Astrocyte (in vitro differentiated cells and primary cell): ENCODE results near the gene RFTN1. TPM values are rescaled to one million over a fixed set of nuclear protein-coding genes. Genes with fewer than 3 reads are reported as not detected.

Experiments used
- DNase-seq: peaks from one replicate; pipeline ENCODE4 v3.0.0-alpha.2; 2010; ENCODE audit warnings: low read depth
- FAIRE-seq: peaks from 2 replicates; lab custom pipeline; 2011; peaks lifted over from hg19 to GRCh38; lab: Jason Lieb, UNC
- H2AFZ ChIP-seq: 2 replicates; pipeline ENCODE4 v1.6.0; 2012; ENCODE audit warnings: low read depth, low read length, inconsistent platforms
- H3K27ac ChIP-seq: 2 replicates; pipeline ENCODE4 v1.5.1; 2011; ENCODE audit warnings: low read depth, low read length, inconsistent platforms
- H3K27me3 ChIP-seq: 2 replicates; pipeline ENCODE4 v1.6.0; 2011; ENCODE audit warnings: low read length, inconsistent platforms; ENCODE audit not compliant: insufficient read depth
- H3K36me3 ChIP-seq: 2 replicates; pipeline ENCODE4 v1.5.1; 2011; ENCODE audit warnings: low read length, inconsistent platforms; ENCODE audit not compliant: insufficient read depth
- H3K4me1 ChIP-seq: 2 replicates; pipeline ENCODE4 v1.5.1; 2011; ENCODE audit warnings: low read length, inconsistent platforms; ENCODE audit not compliant: insufficient read depth
- H3K4me2 ChIP-seq: 2 replicates; pipeline ENCODE4 v1.6.0; 2012; ENCODE audit warnings: low read length, inconsistent platforms
- H3K4me3 ChIP-seq: 2 replicates; pipeline ENCODE4 v1.5.1; 2011; ENCODE audit warnings: low read depth, mild to moderate bottlenecking, low read length, inconsistent platforms; ENCODE audit not compliant: insufficient read depth
- H3K79me2 ChIP-seq: 2 replicates; pipeline ENCODE4 v1.6.0; 2012; ENCODE audit warnings: mild to moderate bottlenecking, low read length, inconsistent platforms; ENCODE audit not compliant: insufficient read depth
- H3K9ac ChIP-seq: 2 replicates; pipeline ENCODE4 v1.6.0; 2012; ENCODE audit warnings: mild to moderate bottlenecking, low read length, inconsistent platforms
- H3K9me3 ChIP-seq: 2 replicates; pipeline ENCODE4 v1.5.1; 2012; ENCODE audit warnings: low read depth, mild to moderate bottlenecking, low read length, inconsistent platforms; ENCODE audit not compliant: insufficient read depth
- H4K20me1 ChIP-seq: 2 replicates; pipeline ENCODE4 v1.6.0; 2012; ENCODE audit warnings: low read length, inconsistent platforms; ENCODE audit not compliant: insufficient read depth
- H3K27ac Mint-ChIP-seq: one replicate; pipeline ENCODE4 v1.8.0; 2021; ENCODE audit warnings: mild to moderate bottlenecking, mixed read lengths; ENCODE audit not compliant: unreplicated experiment
- H3K27me3 Mint-ChIP-seq: one replicate; pipeline ENCODE4 v1.8.0; 2021; ENCODE audit warnings: low read depth, mixed read lengths; ENCODE audit not compliant: unreplicated experiment
- H3K36me3 Mint-ChIP-seq: one replicate; pipeline ENCODE4 v1.8.0; 2021; ENCODE audit warnings: low read depth, mixed read lengths; ENCODE audit not compliant: unreplicated experiment
- H3K4me1 Mint-ChIP-seq: one replicate; pipeline ENCODE4 v1.8.0; 2021; ENCODE audit warnings: low read depth, mixed read lengths; ENCODE audit not compliant: unreplicated experiment
- H3K4me3 Mint-ChIP-seq: one replicate; pipeline ENCODE4 v1.8.0; 2021; ENCODE audit warnings: mild to moderate bottlenecking, moderate library complexity, mixed read lengths; ENCODE audit not compliant: unreplicated experiment
- H3K9me3 Mint-ChIP-seq: one replicate; pipeline ENCODE4 v1.8.0; 2021; ENCODE audit warnings: mild to moderate bottlenecking, mixed read lengths; ENCODE audit not compliant: unreplicated experiment
- CTCF ChIP-seq: IDR thresholded peaks from 2 replicates; pipeline ENCODE4 v1.5.1; 2011; ENCODE audit warnings: low read depth, mild to moderate bottlenecking, inconsistent platforms, low read length, moderate library complexity; ENCODE audit not compliant: insufficient read depth
- EZH2 ChIP-seq: IDR thresholded peaks from 2 replicates; pipeline ENCODE4 v1.6.1; 2012; ENCODE audit warnings: mild to moderate bottlenecking, low read length, inconsistent platforms; ENCODE audit not compliant: insufficient read depth
- total RNA-seq: library from RNA; stranded (reverse); gene quantifications from 2 replicates; pipeline ENCODE4 v1.2.1, GENCODE V29; 2021

RFTN1 gene
- total RNA-seq, 1 donor from 2014 or later, result 49.5 TPM

- H3K79me2 ChIP-seq, result peaks cover 9% of the 10 kb centered on the region
- H4K20me1 ChIP-seq, result peaks cover 29% of the 10 kb centered on the region
- no peak overlapping the region for H3K4me2 ChIP-seq
- Mint-ChIP-seq H3K36me3 (peaks cover 32% of the 10 kb centered on the region), H3K4me3 (no peak overlapping the region), H3K27ac (no peak overlapping the region), H3K27me3 (no peaks in the 10 kb centered on the region), H3K9me3 (peaks cover 6% of the 10 kb centered on the region), H3K4me1 (peaks cover 36% of the 10 kb centered on the region)
- H3K27ac ChIP-seq, result no peak overlapping the region
- no peak for DNase-seq
- peaks cover 8% of the 10 kb centered on the region for H3K36me3 ChIP-seq
- FAIRE-seq, result no peak
- peaks cover 7% of the 10 kb centered on the region for H3K4me1 ChIP-seq
- H2AFZ ChIP-seq, result no peak overlapping the region
- no peaks in the 10 kb centered on the region for H3K9me3 ChIP-seq
- TF ChIP-seq CTCF, result no peak
- TF ChIP-seq EZH2, result no peak
- no peaks in the 10 kb centered on the region for H3K27me3 ChIP-seq
- no peak overlapping the region for H3K4me3 ChIP-seq
- H3K9ac ChIP-seq, result no peak overlapping the region
These were observed 177.5 kb downstream of the RFTN1 start for GRCh38 chr3:16335772-16336645.

GRCh38 chr3:16335333-16335732 lies 178.2 kb downstream of the RFTN1 start:
- Histone ChIP-seq H3K27ac (no peak overlapping the region), H3K4me2 (no peak overlapping the region), H4K20me1 (peaks cover 27% of the 10 kb centered on the region), H3K4me3 (no peak overlapping the region), H3K79me2 (peaks cover 9% of the 10 kb centered on the region), H2AFZ (no peak overlapping the region), H3K4me1 (peaks cover 7% of the 10 kb centered on the region), H3K36me3 (peaks cover 8% of the 10 kb centered on the region), H3K9ac (no peak overlapping the region), H3K27me3 (no peaks in the 10 kb centered on the region), H3K9me3 (no peaks in the 10 kb centered on the region)
- TF ChIP-seq CTCF (no peak), EZH2 (no peak)
- peaks cover 38% of the 10 kb centered on the region for H3K36me3 Mint-ChIP-seq
- H3K4me3 Mint-ChIP-seq, result no peak overlapping the region
- H3K27me3 Mint-ChIP-seq, result no peaks in the 10 kb centered on the region
- DNase-seq (no peak), FAIRE-seq (no peak)
- peaks cover 6% of the 10 kb centered on the region for H3K9me3 Mint-ChIP-seq
- peaks cover 35% of the 10 kb centered on the region for H3K4me1 Mint-ChIP-seq
- no peak overlapping the region for H3K27ac Mint-ChIP-seq

GRCh38 chr3:16334909-16335308 lies 178.6 kb downstream of the RFTN1 start:
- no peak overlapping the region for H3K9ac ChIP-seq
- no peak overlapping the region for H3K4me3 Mint-ChIP-seq

More at GRCh38 chr3:16334909-16335308, 178.6 kb downstream of the RFTN1 start:
- Histone ChIP-seq H3K27ac (no peak overlapping the region), H3K4me1 (peaks cover 7% of the 10 kb centered on the region), H3K36me3 (peaks cover 8% of the 10 kb centered on the region), H3K79me2 (peaks cover 9% of the 10 kb centered on the region), H2AFZ (no peak overlapping the region), H4K20me1 (peaks cover 23% of the 10 kb centered on the region), H3K4me2 (no peak overlapping the region), H3K9me3 (no peaks in the 10 kb centered on the region), H3K4me3 (no peak overlapping the region), H3K27me3 (no peaks in the 10 kb centered on the region)
- H3K9me3 Mint-ChIP-seq, result peaks cover 6% of the 10 kb centered on the region
- no peak overlapping the region for H3K27ac Mint-ChIP-seq
- no peak for TF ChIP-seq EZH2
- no peak for TF ChIP-seq CTCF
- H3K36me3 Mint-ChIP-seq, result peaks cover 41% of the 10 kb centered on the region
- peaks cover 38% of the 10 kb centered on the region for H3K4me1 Mint-ChIP-seq
- DNase-seq, result no peak
- FAIRE-seq, result no peak
- no peaks in the 10 kb centered on the region for H3K27me3 Mint-ChIP-seq
